K562 (cell line): ENCODE data around the gene SENP3.
"Not testable (repeated sequence)": the region's sequence is repeated elsewhere in the genome, so short reads cannot be mapped to it uniquely, and the experiment has no call there.

Experiments
- FOXM1 ChIP-seq, 2 experiments: fragments of 450-650 bp in 1 of 2; sonication (generic) in 1 of 2; formaldehyde crosslinking in 1 of 2; IDR thresholded peaks; 2 replicates each; pipeline versions ENCODE4 v1.6.1 to v1.9.0; 2017 to 2022; ENCODE audit warnings: low read depth in 2 of 2, mild to moderate bottlenecking in 2 of 2, missing genetic modification reagents in 1 of 2, moderate library complexity in 1 of 2
- HINFP ChIP-seq: fragments of 450-650 bp; conservative IDR thresholded peaks from 2 replicates; pipeline ENCODE4 v1.6.1; 2016; ENCODE audit warnings: missing genetic modification characterization, low read depth, mild to moderate bottlenecking, control low read depth, missing compliant biosample characterization
- JUND ChIP-seq, 2 experiments: IDR thresholded peaks; 2 replicates in 1 of 2; 3 replicates in 1 of 2; pipeline ENCODE4 v1.6.1; 2011; ENCODE audit warnings: borderline replicate concordance in 2 of 2, low read depth in 2 of 2, low read length in 2 of 2, improper control_type of control experiment in 1 of 2, missing biosample characterization in 1 of 2, missing genetic modification characterization in 1 of 2, missing genetic modification reagents in 1 of 2
- MAFF ChIP-seq: IDR thresholded peaks from 2 replicates; pipeline ENCODE4 v1.6.1; 2012; ENCODE audit warnings: low read length, improper control_type of control experiment
- NFXL1 ChIP-seq: fragments of 450-650 bp; formaldehyde crosslinking; IDR thresholded peaks from 2 replicates; pipeline ENCODE4 v1.4.0; 2021; ENCODE audit warnings: mild to moderate bottlenecking
- NR2C2 ChIP-seq, 2 experiments: fragments of 200-800 bp in 1 of 2; sonication (Bioruptor generic) in 1 of 2; sonication (generic) in 1 of 2; formaldehyde crosslinking in 1 of 2; IDR thresholded peaks; 2 replicates each; pipeline versions ENCODE4 v1.6.1 to v1.8.0; 2016 to 2022; ENCODE audit warnings: mild to moderate bottlenecking in 1 of 2, missing compliant biosample characterization in 1 of 2, missing genetic modification characterization in 1 of 2, missing genetic modification reagents in 1 of 2

- not testable (repeated sequence) for TF ChIP-seq MAFF; JUND (IDR thresholded peaks at IDR 0.05; ENCODE audit: borderline replicate concordance, low read depth, low read length); JUND (tag; IDR thresholded peaks at IDR 0.05; ENCODE audit: borderline replicate concordance, low read depth, low read length); HINFP (tag); NFXL1 (CRISPR knock-in tag); NR2C2 (CRISPR knock-in tag; IDR thresholded peaks at IDR 0.05); NR2C2 (tag; IDR thresholded peaks at IDR 0.05); FOXM1 (IDR thresholded peaks at IDR 0.05; ENCODE audit: low read depth); FOXM1 (CRISPR knock-in tag; IDR thresholded peaks at IDR 0.05; ENCODE audit: low read depth)
These were observed 35.8 kb downstream of the SENP3 start for GRCh38 chr17:7597561-7597960.
